ENCODE data around the gene DENND2D.

DENND2D gene

GRCh38 chr1:111232134-111232533 is 31.7 kb upstream of the DENND2D start:
- TF ChIP-seq, protein P1, sequence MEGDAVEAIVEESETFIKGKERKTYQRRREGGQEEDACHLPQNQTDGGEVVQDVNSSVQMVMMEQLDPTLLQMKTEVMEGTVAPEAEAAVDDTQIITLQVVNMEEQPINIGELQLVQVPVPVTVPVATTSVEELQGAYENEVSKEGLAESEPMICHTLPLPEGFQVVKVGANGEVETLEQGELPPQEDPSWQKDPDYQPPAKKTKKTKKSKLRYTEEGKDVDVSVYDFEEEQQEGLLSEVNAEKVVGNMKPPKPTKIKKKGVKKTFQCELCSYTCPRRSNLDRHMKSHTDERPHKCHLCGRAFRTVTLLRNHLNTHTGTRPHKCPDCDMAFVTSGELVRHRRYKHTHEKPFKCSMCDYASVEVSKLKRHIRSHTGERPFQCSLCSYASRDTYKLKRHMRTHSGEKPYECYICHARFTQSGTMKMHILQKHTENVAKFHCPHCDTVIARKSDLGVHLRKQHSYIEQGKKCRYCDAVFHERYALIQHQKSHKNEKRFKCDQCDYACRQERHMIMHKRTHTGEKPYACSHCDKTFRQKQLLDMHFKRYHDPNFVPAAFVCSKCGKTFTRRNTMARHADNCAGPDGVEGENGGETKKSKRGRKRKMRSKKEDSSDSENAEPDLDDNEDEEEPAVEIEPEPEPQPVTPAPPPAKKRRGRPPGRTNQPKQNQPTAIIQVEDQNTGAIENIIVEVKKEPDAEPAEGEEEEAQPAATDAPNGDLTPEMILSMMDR (IDR thresholded peaks at IDR 0.05; ENCODE audit: insufficient read depth, low read length, poor library complexity, severe bottlenecking): no peak
- H3K36me3 ChIP-seq (ENCODE audit: control insufficient read depth, insufficient read depth, low read length): no peaks in the 10 kb centered on the region
- H3K4me3 ChIP-seq (replicated peaks; ENCODE audit: low read depth, low read length): no peak overlapping the region
- no peaks in the 10 kb centered on the region for H3K27me3 ChIP-seq (replicated peaks; ENCODE audit: control insufficient read depth, insufficient read depth, low read length)
- DNase-seq (ENCODE audit: extremely low read depth, insufficient read length): no peak

GRCh38 chr1:111228748-111229126 is 28.3 kb upstream of the DENND2D start:
- Histone ChIP-seq H3K36me3 (ENCODE audit: control insufficient read depth, insufficient read depth, low read length) (no peaks in the 10 kb centered on the region), H3K4me3 (replicated peaks; ENCODE audit: low read depth, low read length) (no peak overlapping the region), H3K27me3 (replicated peaks; ENCODE audit: control insufficient read depth, insufficient read depth, low read length) (no peaks in the 10 kb centered on the region)
- TF ChIP-seq, protein P1 (IDR thresholded peaks at IDR 0.05; ENCODE audit: insufficient read depth, low read length, poor library complexity, severe bottlenecking): no peak
- DNase-seq (ENCODE audit: extremely low read depth, insufficient read length): no peak

GRCh38 chr1:111227851-111228747 is 27.7 kb upstream of the DENND2D start:
- Histone ChIP-seq H3K27me3 (replicated peaks; ENCODE audit: control insufficient read depth, insufficient read depth, low read length) (no peaks in the 10 kb centered on the region), H3K4me3 (replicated peaks; ENCODE audit: low read depth, low read length) (no peak overlapping the region), H3K36me3 (ENCODE audit: control insufficient read depth, insufficient read depth, low read length) (no peaks in the 10 kb centered on the region)
- TF ChIP-seq, protein P1 (IDR thresholded peaks at IDR 0.05; ENCODE audit: insufficient read depth, low read length, poor library complexity, severe bottlenecking): no peak
- DNase-seq (ENCODE audit: extremely low read depth, insufficient read length): no peak

DNA sequence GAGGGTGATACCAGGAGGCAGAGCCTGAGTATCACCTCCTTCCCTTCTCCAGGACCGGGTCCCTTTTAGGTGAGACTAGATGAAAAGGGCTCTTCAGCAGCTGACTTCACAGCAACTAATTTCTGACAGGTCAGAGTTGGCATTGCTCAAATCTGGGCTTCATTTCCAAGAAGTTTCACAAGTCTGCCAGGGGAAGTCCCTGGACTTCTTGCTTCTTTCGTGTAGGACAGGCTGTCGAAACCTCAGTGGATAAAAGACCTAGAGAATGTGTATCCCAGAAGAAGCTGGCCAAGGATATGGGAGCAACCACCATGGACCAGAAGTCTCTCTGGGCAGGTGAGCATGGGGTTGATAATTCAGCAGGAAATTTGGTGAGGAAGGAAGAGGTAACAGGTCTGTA is 27.0 kb upstream of the DENND2D start, which contains the start of gene CHI3L2:
CHI3L2 (plus strand) TSS at position 280 of the 400 bp plus-strand sequence; CDS start at position 297, 17 bp downstream.
- H3K4me3 ChIP-seq (replicated peaks; ENCODE audit: low read depth, low read length): no peak within 1 kb of the TSS
- no peak for DNase-seq (ENCODE audit: extremely low read depth, insufficient read length)
- H3K27me3 ChIP-seq (replicated peaks; ENCODE audit: control insufficient read depth, insufficient read depth, low read length): no peaks in the 10 kb centered on the region

GRCh38 chr1:111225717-111226400 is 25.4 kb upstream of the DENND2D start:
- no peak for DNase-seq (ENCODE audit: extremely low read depth, insufficient read length)
- H3K36me3 ChIP-seq (ENCODE audit: control insufficient read depth, insufficient read depth, low read length): no peaks in the 10 kb centered on the region
- H3K4me3 ChIP-seq (replicated peaks; ENCODE audit: low read depth, low read length): no peak overlapping the region
- H3K27me3 ChIP-seq (replicated peaks; ENCODE audit: control insufficient read depth, insufficient read depth, low read length): no peaks in the 10 kb centered on the region
- TF ChIP-seq, protein P1 (IDR thresholded peaks at IDR 0.05; ENCODE audit: insufficient read depth, low read length, poor library complexity, severe bottlenecking): no peak

More for the DNA sequence above, 27.0 kb upstream of the DENND2D start, which contains the start of gene CHI3L2:
- TF ChIP-seq, protein P1 (IDR thresholded peaks at IDR 0.05; ENCODE audit: insufficient read depth, low read length, poor library complexity, severe bottlenecking): no peak
- no peaks in the 10 kb centered on the region for H3K36me3 ChIP-seq (ENCODE audit: control insufficient read depth, insufficient read depth, low read length)

Data from GM06990 (cell line).